Measurements from ENCODE around the gene ELFN2.
A peak's percentile ranks its signal among the peaks of the same experiment; 100 is the strongest.

Gene ELFN2

DNA sequence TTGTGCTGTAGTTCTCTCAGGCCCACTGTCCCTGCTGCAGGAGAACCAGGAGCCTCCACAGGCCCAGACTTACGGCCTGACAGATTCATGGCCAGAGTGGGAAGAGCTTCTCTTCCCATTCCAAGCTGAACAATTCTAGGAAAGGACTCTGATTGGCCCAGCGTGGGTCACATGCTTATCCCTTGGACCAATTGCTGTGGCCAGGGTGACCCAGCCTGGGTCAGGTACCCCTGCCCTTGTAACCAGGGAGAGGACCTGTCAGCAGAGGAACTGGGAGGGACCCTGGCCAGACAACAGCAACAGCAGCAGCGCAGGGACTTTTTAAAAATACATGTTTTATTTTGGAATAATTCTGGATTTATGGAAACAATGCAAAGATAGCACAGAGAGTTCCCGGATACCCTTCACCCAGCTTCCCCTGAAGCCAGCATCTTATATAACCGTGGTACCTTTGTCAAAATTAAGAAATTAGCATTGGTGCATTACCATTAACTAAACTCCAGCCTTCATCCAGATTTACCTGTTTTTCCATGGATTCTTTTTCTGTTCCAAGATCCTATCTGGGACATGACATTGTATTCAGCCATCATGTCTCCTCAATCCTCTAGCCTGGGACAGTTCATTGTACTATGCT, 8.8 kb upstream of the ELFN2 start:
- H3K4me3 ChIP-seq (ENCODE audit: control insufficient read depth, low read depth, low read length) = no peak overlapping the region
- TF ChIP-seq, protein P1, sequence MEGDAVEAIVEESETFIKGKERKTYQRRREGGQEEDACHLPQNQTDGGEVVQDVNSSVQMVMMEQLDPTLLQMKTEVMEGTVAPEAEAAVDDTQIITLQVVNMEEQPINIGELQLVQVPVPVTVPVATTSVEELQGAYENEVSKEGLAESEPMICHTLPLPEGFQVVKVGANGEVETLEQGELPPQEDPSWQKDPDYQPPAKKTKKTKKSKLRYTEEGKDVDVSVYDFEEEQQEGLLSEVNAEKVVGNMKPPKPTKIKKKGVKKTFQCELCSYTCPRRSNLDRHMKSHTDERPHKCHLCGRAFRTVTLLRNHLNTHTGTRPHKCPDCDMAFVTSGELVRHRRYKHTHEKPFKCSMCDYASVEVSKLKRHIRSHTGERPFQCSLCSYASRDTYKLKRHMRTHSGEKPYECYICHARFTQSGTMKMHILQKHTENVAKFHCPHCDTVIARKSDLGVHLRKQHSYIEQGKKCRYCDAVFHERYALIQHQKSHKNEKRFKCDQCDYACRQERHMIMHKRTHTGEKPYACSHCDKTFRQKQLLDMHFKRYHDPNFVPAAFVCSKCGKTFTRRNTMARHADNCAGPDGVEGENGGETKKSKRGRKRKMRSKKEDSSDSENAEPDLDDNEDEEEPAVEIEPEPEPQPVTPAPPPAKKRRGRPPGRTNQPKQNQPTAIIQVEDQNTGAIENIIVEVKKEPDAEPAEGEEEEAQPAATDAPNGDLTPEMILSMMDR (IDR thresholded peaks at IDR 0.05; ENCODE audit: control insufficient read depth, insufficient read depth, low read depth, low read length, missing control alignments) = no peak
- DNase-seq (ENCODE audit: low read depth) = no peak

- DNase-seq (ENCODE audit: low read depth) = no peak
- H3K4me3 ChIP-seq (ENCODE audit: control insufficient read depth, low read depth, low read length) = no peak overlapping the region
- TF ChIP-seq, protein P1 (IDR thresholded peaks at IDR 0.05; ENCODE audit: control insufficient read depth, insufficient read depth, low read depth, low read length, missing control alignments) = no peak
These were observed 6.5 kb upstream of the ELFN2 start for GRCh38 chr22:37433786-37434185.

GRCh38 chr22:37432708-37433054, 5.4 kb upstream of the ELFN2 start:
- no peak overlapping the region for H3K4me3 ChIP-seq (ENCODE audit: control insufficient read depth, low read depth, low read length)
- no peak for DNase-seq (ENCODE audit: low read depth)
- TF ChIP-seq, protein P1 (IDR thresholded peaks at IDR 0.05; ENCODE audit: control insufficient read depth, insufficient read depth, low read depth, low read length, missing control alignments) = no peak

GRCh38 chr22:37431801-37432707, 4.8 kb upstream of the ELFN2 start:
- DNase-seq (ENCODE audit: low read depth) = peak; percentile 98
- no peak overlapping the region for H3K4me3 ChIP-seq (ENCODE audit: control insufficient read depth, low read depth, low read length)
- TF ChIP-seq, protein P1 (IDR thresholded peaks at IDR 0.05; ENCODE audit: control insufficient read depth, insufficient read depth, low read depth, low read length, missing control alignments) = no peak

GRCh38 chr22:37431366-37431765, 4.1 kb upstream of the ELFN2 start:
- TF ChIP-seq, protein P1 (IDR thresholded peaks at IDR 0.05; ENCODE audit: control insufficient read depth, insufficient read depth, low read depth, low read length, missing control alignments) = no peak
- no peak for DNase-seq (ENCODE audit: low read depth)
- H3K4me3 ChIP-seq (ENCODE audit: control insufficient read depth, low read depth, low read length) = no peak overlapping the region

- no peak for DNase-seq (ENCODE audit: low read depth)
- TF ChIP-seq, protein P1 (IDR thresholded peaks at IDR 0.05; ENCODE audit: control insufficient read depth, insufficient read depth, low read depth, low read length, missing control alignments) = no peak
- H3K4me3 ChIP-seq (ENCODE audit: control insufficient read depth, low read depth, low read length) = no peak overlapping the region
These were observed 3.7 kb upstream of the ELFN2 start for GRCh38 chr22:37430941-37431340.
